CD14-positive monocyte (primary cell): ENCODE measurements around the gene INO80E. TPM values are rescaled to one million over a fixed set of nuclear protein-coding genes. Genes with fewer than 3 reads are reported as not detected.

Experiments used
- DNase-seq, 3 donors: peaks; one replicate each; pipeline ENCODE4 v3.0.0-alpha.2; 2011 to 2022
- H2AFZ ChIP-seq: 2 replicates; pipeline ENCODE4 v1.6.0; 2012; ENCODE audit warnings: mild to moderate bottlenecking, low read depth, low read length, inconsistent platforms; ENCODE audit not compliant: insufficient read depth, poor library complexity, severe bottlenecking
- H3K27ac ChIP-seq, 2 donors: 1 replicate in 1 of 2; 2 replicates in 1 of 2; pipeline ENCODE4 v1.5.1; 2012 to 2013; ENCODE audit warnings: low read length in 2 of 2, control low read depth in 1 of 2, inconsistent platforms in 1 of 2, low read depth in 1 of 2, mild to moderate bottlenecking in 1 of 2
- H3K27me3 ChIP-seq, 2 donors: one replicate each; pipeline versions ENCODE4 v1.6.0 to v1.6.1; 2011 to 2013; ENCODE audit warnings: low read length in 2 of 2; ENCODE audit not compliant: control insufficient read depth in 2 of 2, insufficient read depth in 2 of 2
- H3K36me3 ChIP-seq, 2 donors: replicated peaks in 1 of 2; 1 replicate in 1 of 2; 2 replicates in 1 of 2; pipeline versions ENCODE4 v1.5.1 to v1.6.1; 2012 to 2013; ENCODE audit warnings: low read length in 2 of 2, control low read depth in 1 of 2, inconsistent platforms in 1 of 2, mild to moderate bottlenecking in 1 of 2; ENCODE audit not compliant: insufficient read depth in 2 of 2, control insufficient read depth in 1 of 2
- H3K4me1 ChIP-seq, 2 donors: 1 replicate in 1 of 2; 2 replicates in 1 of 2; pipeline versions ENCODE4 v1.5.1 to v1.6.1; 2012 to 2013; ENCODE audit warnings: low read length in 2 of 2, control low read depth in 1 of 2, inconsistent platforms in 1 of 2, mild to moderate bottlenecking in 1 of 2, moderate library complexity in 1 of 2; ENCODE audit not compliant: insufficient read depth in 2 of 2, control insufficient read depth in 1 of 2
- H3K4me2 ChIP-seq: replicated peaks from 2 replicates; pipeline ENCODE3; 2012; ENCODE audit warnings: low read length, moderate library complexity, mild to moderate bottlenecking; ENCODE audit not compliant: poor library complexity, severe bottlenecking; ENCODE audit errors: extremely low read depth
- H3K4me3 ChIP-seq, 3 experiments: fragments of 200-600 bp in 1 of 3; sonication (generic) in 1 of 3; replicated peaks in 1 of 3; 1 replicate in 2 of 3; 2 replicates in 1 of 3; pipeline ENCODE4 v1.5.1; 2011 to 2013; ENCODE audit warnings: low read length in 3 of 3, mild to moderate bottlenecking in 3 of 3, control low read depth in 2 of 3, low read depth in 2 of 3, inconsistent platforms in 1 of 3, moderate library complexity in 1 of 3
- H3K79me2 ChIP-seq: 2 replicates; pipeline ENCODE4 v1.6.0; 2012; ENCODE audit warnings: mild to moderate bottlenecking, control low read depth, inconsistent platforms, low read length, moderate library complexity; ENCODE audit not compliant: insufficient read depth
- H3K9ac ChIP-seq: 2 replicates; pipeline ENCODE4 v1.6.0; 2017; ENCODE audit warnings: low read length, mild to moderate bottlenecking; ENCODE audit not compliant: insufficient read depth, poor library complexity, severe bottlenecking
- H3K9me3 ChIP-seq, 2 donors: replicated peaks in 1 of 2; 1 replicate in 1 of 2; 2 replicates in 1 of 2; pipeline versions ENCODE4 v1.5.1 to v1.6.1; 2012 to 2013; ENCODE audit warnings: low read length in 2 of 2, control low read depth in 1 of 2; ENCODE audit not compliant: control insufficient read depth in 1 of 2, insufficient read depth in 1 of 2
- H4K20me1 ChIP-seq: 2 replicates; pipeline ENCODE4 v1.6.0; 2012; ENCODE audit warnings: mild to moderate bottlenecking, low read length, control low read depth, moderate library complexity; ENCODE audit not compliant: insufficient read depth
- H3K27ac Mint-ChIP-seq, 7 donors: one replicate each; pipeline ENCODE4 v1.8.0; 2020; ENCODE audit warnings: mild to moderate bottlenecking in 7 of 7, mixed read lengths in 7 of 7, moderate library complexity in 6 of 7, inconsistent platforms in 2 of 7
- H3K27me3 Mint-ChIP-seq, 3 donors: one replicate each; pipeline ENCODE4 v1.8.0; 2021 to 2022; ENCODE audit warnings: low read depth in 3 of 3, mild to moderate bottlenecking in 3 of 3, mixed read lengths in 3 of 3, moderate library complexity in 3 of 3, inconsistent platforms in 1 of 3
- H3K36me3 Mint-ChIP-seq, 2 donors: one replicate each; pipeline ENCODE4 v1.8.0; 2020; ENCODE audit warnings: mixed read lengths in 2 of 2, inconsistent platforms in 1 of 2, mild to moderate bottlenecking in 1 of 2
- H3K4me1 Mint-ChIP-seq: one replicate; pipeline ENCODE4 v1.8.0; 2020; ENCODE audit warnings: mild to moderate bottlenecking, mixed read lengths
- H3K4me3 Mint-ChIP-seq, 2 donors: one replicate each; pipeline ENCODE4 v1.8.0; 2020; ENCODE audit warnings: mild to moderate bottlenecking in 2 of 2, mixed read lengths in 2 of 2, moderate library complexity in 1 of 2
- H3K9me3 Mint-ChIP-seq, 7 donors: one replicate each; pipeline ENCODE4 v1.8.0; 2020 to 2022; ENCODE audit warnings: mixed read lengths in 7 of 7, mild to moderate bottlenecking in 6 of 7, moderate library complexity in 6 of 7, inconsistent platforms in 2 of 7
- WGBS: methylation state at CpG from one replicate; pipeline ENCODE4 v1.1.5; 2013; ENCODE audit warnings: missing lambda C conversion rate; ENCODE audit not compliant: insufficient coverage; 5-methylcytosine and 5-hydroxymethylcytosine counted together
- intact Hi-C, 2 donors: fragments of 100-400 bp; cut with micrococcal nuclease; formaldehyde crosslinking; loops; one replicate each; pipeline versions ENCODE4 v1.15.0 to v1.15.1; 2023
- polyA plus RNA-seq, 3 donors: library from polyadenylated mRNA; depleted of rRNA in 1 of 3; unstranded in 2 of 3; stranded (reverse) in 1 of 3; fragments of 300-500 nt in 2 of 3; fragments of >200 nt in 1 of 3; fragmentation: Illumina TruSeq in 2 of 3; gene quantifications; 1 replicate in 2 of 3; 2 replicates in 1 of 3; pipeline ENCODE4 v1.2.3, GENCODE V29; 2012 to 2021
- TF ChIP-seq, protein P1 (sequence below): fragments of 200-600 bp; IDR thresholded peaks from one replicate; pipeline ENCODE4 v1.8.0; 2022; ENCODE audit warnings: antibody characterized with exemption, mild to moderate bottlenecking

The INO80E gene
- polyA plus RNA-seq, 3 donors = 2.8 to 57.6 (median 3.5) TPM

GRCh38 chr16:29990883-29991570 lies 5.0 kb upstream of the INO80E start:
- Histone ChIP-seq H3K79me2 (peaks cover 8% of the 10 kb centered on the region), H4K20me1 (peaks cover 13% of the 10 kb centered on the region), H3K9ac (no peak overlapping the region), H3K27ac (no peak overlapping the region), H3K27me3 (no peaks in the 10 kb centered on the region), H3K9me3 (no peaks in the 10 kb centered on the region), H2AFZ (no peak overlapping the region), H3K4me1 (peaks cover 9 to 21% of the 10 kb centered on the region in 2 donors), H3K36me3 (peaks cover 72 to 77% of the 10 kb centered on the region in 2 donors), H3K4me3 (no peak overlapping the region), H3K4me2 (no peak overlapping the region)
- Mint-ChIP-seq H3K4me3 (no peak overlapping the region), H3K9me3 (no peaks in the 10 kb centered on the region), H3K4me1 (peaks cover 13% of the 10 kb centered on the region), H3K27ac (no peak overlapping the region), H3K27me3 (peaks cover 0 to 2% (median 0%) of the 10 kb centered on the region in 3 donors), H3K36me3 (peaks cover 48 to 62% of the 10 kb centered on the region in 2 donors)
- 98% methylated on average over 23 of the region's 35 CpGs for WGBS
- intact Hi-C loops = loop anchor here (5.0 to 10.0 kb wide), 2 partner anchors 176 to 766 kb away; partner anchors contain the start of genes PAGR1 (in 1 of the 2) and PRRT2 (in 1 of the 2)
- TF ChIP-seq, protein P1, sequence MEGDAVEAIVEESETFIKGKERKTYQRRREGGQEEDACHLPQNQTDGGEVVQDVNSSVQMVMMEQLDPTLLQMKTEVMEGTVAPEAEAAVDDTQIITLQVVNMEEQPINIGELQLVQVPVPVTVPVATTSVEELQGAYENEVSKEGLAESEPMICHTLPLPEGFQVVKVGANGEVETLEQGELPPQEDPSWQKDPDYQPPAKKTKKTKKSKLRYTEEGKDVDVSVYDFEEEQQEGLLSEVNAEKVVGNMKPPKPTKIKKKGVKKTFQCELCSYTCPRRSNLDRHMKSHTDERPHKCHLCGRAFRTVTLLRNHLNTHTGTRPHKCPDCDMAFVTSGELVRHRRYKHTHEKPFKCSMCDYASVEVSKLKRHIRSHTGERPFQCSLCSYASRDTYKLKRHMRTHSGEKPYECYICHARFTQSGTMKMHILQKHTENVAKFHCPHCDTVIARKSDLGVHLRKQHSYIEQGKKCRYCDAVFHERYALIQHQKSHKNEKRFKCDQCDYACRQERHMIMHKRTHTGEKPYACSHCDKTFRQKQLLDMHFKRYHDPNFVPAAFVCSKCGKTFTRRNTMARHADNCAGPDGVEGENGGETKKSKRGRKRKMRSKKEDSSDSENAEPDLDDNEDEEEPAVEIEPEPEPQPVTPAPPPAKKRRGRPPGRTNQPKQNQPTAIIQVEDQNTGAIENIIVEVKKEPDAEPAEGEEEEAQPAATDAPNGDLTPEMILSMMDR = no peak
- no peak for DNase-seq

GRCh38 chr16:29991571-29991904 lies 4.5 kb upstream of the INO80E start:
- 80% methylated on average over 1 of the region's 5 CpGs for WGBS
- intact Hi-C loops = loop anchor here (5.0 to 10.0 kb wide), 2 partner anchors 177 to 766 kb away; partner anchors contain the start of genes PAGR1 (in 1 of the 2) and PRRT2 (in 1 of the 2)
- no peak overlapping the region for H3K4me2 ChIP-seq
- H3K27ac Mint-ChIP-seq = no peak overlapping the region
- H3K9me3 Mint-ChIP-seq = no peaks in the 10 kb centered on the region
- H3K79me2 ChIP-seq = peaks cover 12% of the 10 kb centered on the region
- TF ChIP-seq, protein P1 = no peak
- peaks cover 0 to 2% (median 0%) of the 10 kb centered on the region in 3 donors for H3K27me3 Mint-ChIP-seq
- peaks cover 13% of the 10 kb centered on the region for H4K20me1 ChIP-seq
- no peaks in the 10 kb centered on the region for H3K9me3 ChIP-seq
- H3K27ac ChIP-seq = no peak overlapping the region
- H3K9ac ChIP-seq = no peak overlapping the region
- H3K27me3 ChIP-seq = no peaks in the 10 kb centered on the region
- H3K4me3 Mint-ChIP-seq = no peak overlapping the region
- peaks cover 67 to 72% of the 10 kb centered on the region in 2 donors for H3K36me3 ChIP-seq
- peaks cover 12 to 25% of the 10 kb centered on the region in 2 donors for H3K4me1 ChIP-seq
- H2AFZ ChIP-seq = no peak overlapping the region
- H3K4me1 Mint-ChIP-seq = peaks cover 18% of the 10 kb centered on the region
- peaks cover 43 to 57% of the 10 kb centered on the region in 2 donors for H3K36me3 Mint-ChIP-seq
- no peak for DNase-seq
- no peak overlapping the region for H3K4me3 ChIP-seq
